SK-MEL-5 (cell line): ENCODE results near the gene GTF3C5. TPM values are rescaled to one million over a fixed set of nuclear protein-coding genes. Genes with fewer than 3 reads are reported as not detected.
"Not testable (repeated sequence)": the region's sequence is repeated elsewhere in the genome, so short reads cannot be mapped to it uniquely, and the experiment has no call there.

ENCODE experiments used
- DNase-seq: peaks from one replicate; pipeline ENCODE4 v3.0.0-alpha.2; 2016; ENCODE audit warnings: low read depth, low spot score
- in situ Hi-C: cut with HindIII; loops from 2 replicates; pipeline ENCODE4 v1.10.0; 2016; ENCODE audit warnings: low sequenced_read_pairs, high pct_unique_total_duplicates, low pct_unique_long_range_greater_than_20kb
- total RNA-seq: library from RNA; depleted of rRNA; stranded (reverse); fragments of >200 nt; shearing (Covaris generic); gene quantifications from 2 replicates; pipeline ENCODE4 v1.2.3, GENCODE V29; 2014

GTF3C5 gene
- total RNA-seq, 1 experiment from 2014 or later = 64.3 TPM

GRCh38 chr9:133008824-133009223 lies 22.0 kb upstream of the GTF3C5 start:
- DNase-seq = no peak
- in situ Hi-C loops = no loop called here

GRCh38 chr9:133009906-133010582 lies 20.8 kb upstream of the GTF3C5 start:
- in situ Hi-C loops = no loop called here
- no peak for DNase-seq

- no peak for DNase-seq
- in situ Hi-C loops = no loop called here
These were observed 16.1 kb upstream of the GTF3C5 start for GRCh38 chr9:133014696-133015095.

GRCh38 chr9:133023117-133023890 lies 7.5 kb upstream of the GTF3C5 start:
- peak; percentile 28 for DNase-seq

GRCh38 chr9:133026426-133026825 lies 4.4 kb upstream of the GTF3C5 start:
- DNase-seq = no peak
- in situ Hi-C loops = no loop called here

More at GRCh38 chr9:133023117-133023890, 7.5 kb upstream of the GTF3C5 start:
- in situ Hi-C loops = no loop called here

- in situ Hi-C loops = no loop called here
- no peak for DNase-seq
These were observed 3.7 kb upstream of the GTF3C5 start for GRCh38 chr9:133027134-133027533.

- DNase-seq = no peak
- in situ Hi-C loops = no loop called here
These were observed 2.6 kb upstream of the GTF3C5 start for GRCh38 chr9:133028221-133028620.

- in situ Hi-C loops = no loop called here
- DNase-seq = no peak
These were observed 842 bp upstream of the GTF3C5 start for GRCh38 chr9:133029994-133030316.

- no peak for DNase-seq
- in situ Hi-C loops = no loop called here
These were observed 279 bp downstream of the GTF3C5 start for GRCh38 chr9:133031130-133031422.

GRCh38 chr9:133031496-133031911 lies 707 bp downstream of the GTF3C5 start:
- no peak for DNase-seq
- in situ Hi-C loops = no loop called here

GRCh38 chr9:133032171-133032570 lies 1.4 kb downstream of the GTF3C5 start:
- in situ Hi-C loops = no loop called here
- DNase-seq = no peak

- in situ Hi-C loops = no loop called here
- DNase-seq = no peak
These were observed 4.9 kb downstream of the GTF3C5 start for GRCh38 chr9:133035669-133036068.

- DNase-seq = no peak
- in situ Hi-C loops = no loop called here
These were observed 7.1 kb downstream of the GTF3C5 start for GRCh38 chr9:133037775-133038515.

GRCh38 chr9:133040892-133041479 lies 10.2 kb downstream of the GTF3C5 start:
- in situ Hi-C loops = not testable (repeated sequence)

GRCh38 chr9:133041958-133042357 lies 11.2 kb downstream of the GTF3C5 start:
- DNase-seq = no peak
- in situ Hi-C loops = no loop called here

More at GRCh38 chr9:133040892-133041479, 10.2 kb downstream of the GTF3C5 start:
- peak; percentile 57 for DNase-seq

GRCh38 chr9:133042676-133043075 lies 11.9 kb downstream of the GTF3C5 start:
- no peak for DNase-seq
- in situ Hi-C loops = no loop called here

GRCh38 chr9:133043449-133044035 lies 12.7 kb downstream of the GTF3C5 start:
- in situ Hi-C loops = no loop called here
- no peak for DNase-seq

GRCh38 chr9:133044125-133044524 lies 13.3 kb downstream of the GTF3C5 start:
- DNase-seq = no peak
- in situ Hi-C loops = no loop called here
